H1 (cell line): ENCODE data around the gene ISG20L2. TPM values are rescaled to one million over a fixed set of nuclear protein-coding genes. Genes with fewer than 3 reads are reported as not detected.

ENCODE experiments used
- CTCF ChIA-PET: fragments of 300-600 bp; sonication (Branson Sonifier 250); formaldehyde crosslinking; loops from one replicate; lab custom pipeline; 2021; ENCODE audit not compliant: partially characterized antibody; lab: Charles Lee
- POLR2A ChIA-PET: fragments of 300-600 bp; sonication (Branson Sonifier 250); formaldehyde crosslinking; loops from one replicate; lab custom pipeline; 2021; ENCODE audit warnings: inconsistent platforms; ENCODE audit not compliant: partially characterized antibody; lab: Charles Lee
- DNase-seq, 2 experiments: peaks; one replicate each; pipeline versions ENCODE4 v3.0.0 to v3.0.0-alpha.2; 2010 to 2022; ENCODE audit warnings: low spot score in 2 of 2, low read depth in 1 of 2, mixed read lengths in 1 of 2
- FAIRE-seq: peaks from 2 replicates; lab custom pipeline; 2011; peaks lifted over from hg19 to GRCh38; lab: Jason Lieb, UNC
- H2AFZ ChIP-seq: 2 replicates; pipeline ENCODE4 v1.8.1; 2012; ENCODE audit warnings: low read length, inconsistent platforms
- H2AK5ac ChIP-seq: 2 replicates; pipeline ENCODE4 v1.6.1; 2013; ENCODE audit warnings: low read depth, low read length
- H2BK120ac ChIP-seq: replicated peaks from 2 replicates; pipeline ENCODE3; 2013; ENCODE audit warnings: low read depth, low read length, inconsistent platforms
- H2BK12ac ChIP-seq: 2 replicates; pipeline ENCODE4 v1.6.1; 2013; ENCODE audit warnings: low read depth, low read length
- H2BK15ac ChIP-seq: 2 replicates; pipeline ENCODE4 v1.6.1; 2013; ENCODE audit warnings: low read length
- H2BK20ac ChIP-seq: 2 replicates; pipeline ENCODE4 v1.6.1; 2013; ENCODE audit warnings: low read length
- H2BK5ac ChIP-seq: 2 replicates; pipeline ENCODE4 v1.6.1; 2013; ENCODE audit warnings: low read depth, low read length
- H3K14ac ChIP-seq: 2 replicates; pipeline ENCODE4 v1.6.1; 2013; ENCODE audit warnings: inconsistent platforms; ENCODE audit not compliant: insufficient read length
- H3K18ac ChIP-seq: 2 replicates; pipeline ENCODE4 v1.6.1; 2013; ENCODE audit warnings: low read length; ENCODE audit errors: extremely low read depth
- H3K23ac ChIP-seq: 2 replicates; pipeline ENCODE4 v1.6.1; 2013; ENCODE audit warnings: inconsistent platforms; ENCODE audit not compliant: insufficient read length
- H3K23me2 ChIP-seq: 2 replicates; pipeline ENCODE4 v1.6.1; 2013; ENCODE audit warnings: low read depth, low read length
- H3K27ac ChIP-seq: 2 replicates; pipeline ENCODE4 v1.6.1; 2011; ENCODE audit warnings: low read depth, low read length, inconsistent platforms
- H3K27me3 ChIP-seq, 4 experiments: replicated peaks in 1 of 4; 1 replicate in 1 of 4; 2 replicates in 3 of 4; pipeline versions ENCODE4 v1.6.1 to v1.8.1; 2011 to 2013; ENCODE audit warnings: low read length in 3 of 4, mild to moderate bottlenecking in 3 of 4, inconsistent platforms in 2 of 4, mixed read lengths in 2 of 4, moderate library complexity in 1 of 4; ENCODE audit not compliant: control insufficient read depth in 3 of 4, insufficient read depth in 3 of 4; ENCODE audit errors: extremely low read depth in 1 of 4
- H3K36me3 ChIP-seq, 4 experiments: 2 replicates each; pipeline versions ENCODE4 v1.6.1 to v1.8.1; 2011 to 2013; ENCODE audit warnings: mild to moderate bottlenecking in 4 of 4, low read length in 3 of 4, moderate library complexity in 2 of 4, control low read depth in 1 of 4, inconsistent platforms in 1 of 4; ENCODE audit not compliant: insufficient read depth in 4 of 4, control insufficient read depth in 2 of 4
- H3K4ac ChIP-seq: replicated peaks from 2 replicates; pipeline ENCODE3; 2013; ENCODE audit warnings: low read length, low read depth, mixed read lengths, inconsistent platforms; ENCODE audit not compliant: insufficient read length
- H3K4me1 ChIP-seq, 4 experiments: replicated peaks in 1 of 4; 1 replicate in 1 of 4; 2 replicates in 3 of 4; pipeline versions ENCODE4 v1.6.1 to v1.8.1; 2011 to 2013; ENCODE audit warnings: low read length in 3 of 4, inconsistent platforms in 2 of 4, mixed read lengths in 1 of 4; ENCODE audit not compliant: insufficient read depth in 4 of 4, control insufficient read depth in 3 of 4
- H3K4me2 ChIP-seq, 2 experiments: 2 replicates each; pipeline versions ENCODE4 v1.6.1 to v1.8.1; 2011 to 2013; ENCODE audit warnings: low read depth in 2 of 2, low read length in 2 of 2, control low read depth in 1 of 2, inconsistent platforms in 1 of 2, mild to moderate bottlenecking in 1 of 2; ENCODE audit not compliant: insufficient read depth in 1 of 2
- H3K4me3 ChIP-seq, 4 experiments: fragments of 200-600, 300-600 bp in 1 of 4; sonication (generic), shearing (Covaris generic), sonication (Bioruptor Twin) in 1 of 4; 2 replicates each; pipeline versions ENCODE4 v1.5.1 to v1.8.1; 2011 to 2016; ENCODE audit warnings: low read length in 4 of 4, low read depth in 3 of 4, control low read depth in 2 of 4, inconsistent platforms in 2 of 4, mild to moderate bottlenecking in 2 of 4, mixed read lengths in 1 of 4, moderate library complexity in 1 of 4; ENCODE audit not compliant: insufficient read depth in 2 of 4; ENCODE audit errors: extremely low read depth in 1 of 4
- H3K56ac ChIP-seq: replicated peaks from 2 replicates; pipeline ENCODE3; 2013; ENCODE audit warnings: low read depth, mild to moderate bottlenecking, mixed read lengths, low read length, inconsistent platforms; ENCODE audit not compliant: insufficient read length
- H3K79me1 ChIP-seq: 2 replicates; pipeline ENCODE4 v1.6.1; 2013; ENCODE audit warnings: low read depth, low read length, control low read depth
- H3K79me2 ChIP-seq, 2 experiments: 2 replicates each; pipeline versions ENCODE4 v1.6.1 to v1.8.1; 2012 to 2013; ENCODE audit warnings: low read length in 2 of 2, mild to moderate bottlenecking in 2 of 2, inconsistent platforms in 1 of 2; ENCODE audit not compliant: insufficient read depth in 2 of 2, control insufficient read depth in 1 of 2
- H3K9ac ChIP-seq, 4 experiments: replicated peaks in 1 of 4; 1 replicate in 1 of 4; 2 replicates in 3 of 4; pipeline versions ENCODE4 v1.6.1 to v1.8.1; 2011 to 2013; ENCODE audit warnings: low read depth in 3 of 4, low read length in 3 of 4, control low read depth in 2 of 4, mild to moderate bottlenecking in 2 of 4, moderate library complexity in 2 of 4, inconsistent platforms in 1 of 4; ENCODE audit errors: extremely low read depth in 1 of 4
- H3K9me3 ChIP-seq, 2 experiments: 2 replicates each; pipeline versions ENCODE4 v1.6.1 to v1.8.1; 2012 to 2013; ENCODE audit warnings: mild to moderate bottlenecking in 2 of 2, moderate library complexity in 2 of 2, control low read depth in 1 of 2, inconsistent platforms in 1 of 2, low read depth in 1 of 2, low read length in 1 of 2, mixed read lengths in 1 of 2; ENCODE audit not compliant: insufficient read depth in 2 of 2
- H4K20me1 ChIP-seq, 2 experiments: replicated peaks in 1 of 2; 2 replicates each; pipeline versions ENCODE3 to v1.8.1; 2011 to 2013; ENCODE audit warnings: inconsistent platforms in 2 of 2, low read length in 2 of 2, mild to moderate bottlenecking in 1 of 2; ENCODE audit not compliant: insufficient read depth in 2 of 2, control insufficient read depth in 1 of 2
- H4K5ac ChIP-seq: 2 replicates; pipeline ENCODE4 v1.6.1; 2013; ENCODE audit warnings: low read length, low read depth, mixed read lengths, inconsistent platforms; ENCODE audit not compliant: insufficient read length
- H4K8ac ChIP-seq: 2 replicates; pipeline ENCODE4 v1.8.0; 2013; ENCODE audit warnings: mild to moderate bottlenecking, moderate library complexity, low read length, inconsistent platforms; ENCODE audit not compliant: insufficient read depth; ENCODE audit errors: extremely low read depth
- H4K91ac ChIP-seq: replicated peaks from 2 replicates; pipeline ENCODE3; 2013; ENCODE audit warnings: low read length, mixed read lengths, inconsistent platforms; ENCODE audit not compliant: insufficient read length
- BRCA1 ChIP-seq: IDR thresholded peaks from 2 replicates; pipeline ENCODE4 v1.6.1; 2012; ENCODE audit warnings: low read depth, low read length, improper control_type of control experiment
- FOSL1 ChIP-seq: IDR thresholded peaks from 2 replicates; pipeline ENCODE4 v1.6.1; 2011; ENCODE audit warnings: mild to moderate bottlenecking, low read depth, low read length, moderate library complexity; ENCODE audit not compliant: insufficient read depth
- HDAC2 ChIP-seq, 2 experiments: fragments of 300-600 bp in 1 of 2; sonication (generic) in 1 of 2; IDR thresholded peaks; 2 replicates each; pipeline ENCODE4 v1.6.1; 2011 to 2012; ENCODE audit warnings: low read depth in 2 of 2, low read length in 2 of 2, mild to moderate bottlenecking in 2 of 2, moderate library complexity in 2 of 2, borderline replicate concordance in 1 of 2, inconsistent platforms in 1 of 2
- HDAC6 ChIP-seq: IDR thresholded peaks from one replicate; pipeline ENCODE4 v1.7.1; 2012; ENCODE audit warnings: low read depth, mild to moderate bottlenecking, inconsistent platforms, low read length, moderate library complexity
- KDM4A ChIP-seq: IDR thresholded peaks from one replicate; pipeline ENCODE4 v1.7.1; 2012; ENCODE audit warnings: low read depth, mild to moderate bottlenecking, moderate library complexity, low read length, inconsistent platforms; ENCODE audit not compliant: severe bottlenecking
- POLR2A ChIP-seq, 2 experiments: IDR thresholded peaks; 1 replicate in 1 of 2; 2 replicates in 1 of 2; pipeline ENCODE4 v1.6.1; 2011; ENCODE audit warnings: low read depth in 2 of 2, low read length in 2 of 2, mild to moderate bottlenecking in 2 of 2; ENCODE audit errors: control extremely low read depth in 1 of 2
- RBBP5 ChIP-seq: IDR thresholded peaks from 2 replicates; pipeline ENCODE4 v1.7.1; 2012; ENCODE audit warnings: low read depth, mild to moderate bottlenecking, inconsistent platforms, low read length, moderate library complexity, borderline replicate concordance
- RNF2 ChIP-seq: fragments of 200-900, 300-1000 bp; sonication (generic); IDR thresholded peaks from 2 replicates; pipeline ENCODE4 v1.7.1; 2016; ENCODE audit warnings: borderline replicate concordance, low read depth, mild to moderate bottlenecking, antibody characterized with exemption, low read length; ENCODE audit not compliant: poor library complexity, severe bottlenecking; ENCODE audit errors: missing control alignments
- RXRA ChIP-seq: IDR thresholded peaks from 2 replicates; pipeline ENCODE4 v1.6.1; 2011; ENCODE audit warnings: low read depth, mild to moderate bottlenecking, low read length, moderate library complexity; ENCODE audit not compliant: insufficient read depth
- TEAD4 ChIP-seq: IDR thresholded peaks from 2 replicates; pipeline ENCODE4 v1.6.1; 2012; ENCODE audit warnings: low read depth, low read length, inconsistent platforms, mixed read lengths
- YY1 ChIP-seq: IDR thresholded peaks from 2 replicates; pipeline ENCODE4 v1.6.1; 2011; ENCODE audit warnings: low read depth, mild to moderate bottlenecking, low read length
- WGBS, 2 experiments: shearing (Covaris generic) in 1 of 2; methylation state at CpG; one replicate each; pipeline versions ENCODE4 v1.1.6 to v1.1.7; 2013 to 2015; ENCODE audit warnings: low lambda C conversion rate in 2 of 2, mixed read lengths in 2 of 2, inconsistent platforms in 1 of 2, low coverage in 1 of 2, missing lambda C conversion rate in 1 of 2; ENCODE audit not compliant: insufficient replicate concordance in 2 of 2, insufficient coverage in 1 of 2, insufficient read length in 1 of 2; ENCODE audit errors: extremely low coverage in 1 of 2, missing lambda C conversion rate in 1 of 2; 5-methylcytosine and 5-hydroxymethylcytosine counted together
- polyA plus RNA-seq, 7 experiments: library from polyadenylated mRNA; depleted of rRNA in 3 of 7; stranded (reverse) in 5 of 7; unstranded in 2 of 7; fragments of >200 nt in 5 of 7; fragments of 200-250 nt in 2 of 7; gene quantifications; 1 replicate in 5 of 7; 2 replicates in 1 of 7; 4 replicates in 1 of 7; pipeline versions ENCODE4 v1.2.1 to v1.2.3, GENCODE V29; 2011 to 2013; ENCODE audit warnings: missing spikeins in 2 of 7, mixed read lengths in 2 of 7
- total RNA-seq: library from RNA; stranded (reverse); fragmentation: NEBNext Ultra II Directional; extraction: Animal tissue kit (Norgen Biotek cat#: 25700); gene quantifications from 2 replicates; pipeline ENCODE4 v1.2.1, GENCODE V29; 2021
- TF ChIP-seq, protein P1 (sequence below): IDR thresholded peaks from 2 replicates; pipeline ENCODE4 v1.6.1; 2012; ENCODE audit warnings: inconsistent platforms

ISG20L2 gene
- total and polyA plus RNA-seq, 2 of the 8 experiments (the other 6 are each of a cell fraction or from before 2014, with no cell fraction given), result 47.5 to 53.0 TPM

DNA sequence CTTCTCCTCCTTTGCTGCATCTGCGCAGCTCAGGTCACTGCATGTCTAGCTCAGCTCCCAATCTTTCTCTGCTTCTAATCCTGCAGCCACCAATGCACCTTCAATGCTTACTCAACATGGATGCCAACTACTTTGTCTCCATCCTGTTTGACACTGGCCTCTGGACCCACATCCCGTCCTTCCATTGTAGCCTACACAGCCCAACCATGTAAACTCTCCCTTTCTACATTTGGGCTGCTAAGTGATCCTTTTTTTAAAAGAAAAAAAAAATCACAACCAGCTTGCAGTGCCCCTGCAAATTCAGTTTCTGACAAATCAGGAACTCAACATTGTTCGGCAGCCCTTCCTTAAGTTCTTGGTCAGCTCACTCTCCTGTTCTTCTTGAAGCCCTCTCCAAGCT, 13.7 kb downstream of the ISG20L2 start:
- no peak for FAIRE-seq
- TF ChIP-seq, protein P1, sequence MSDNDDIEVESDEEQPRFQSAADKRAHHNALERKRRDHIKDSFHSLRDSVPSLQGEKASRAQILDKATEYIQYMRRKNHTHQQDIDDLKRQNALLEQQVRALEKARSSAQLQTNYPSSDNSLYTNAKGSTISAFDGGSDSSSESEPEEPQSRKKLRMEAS, result no peak
- TF ChIP-seq RNF2 (no peak), KDM4A (no peak), BRCA1 (no peak), HDAC6 (no peak), POLR2A (IDR thresholded peaks at IDR 0.05; ENCODE audit: control extremely low read depth in 1 of 2, low read depth in 2 of 2, low read length in 2 of 2) (no peak), TEAD4 (no peak), FOSL1 (no peak), RBBP5 (no peak), HDAC2 (IDR thresholded peaks at IDR 0.05; ENCODE audit: borderline replicate concordance in 1 of 2, low read depth in 2 of 2, low read length in 2 of 2) (no peak), YY1 (no peak), RXRA (no peak)

More for the DNA sequence above, 13.7 kb downstream of the ISG20L2 start:
- no peak for DNase-seq
- Histone ChIP-seq H3K9ac (no peak overlapping the region), H3K4me1 (peaks cover 8 to 27% (median 16%) of the 10 kb centered on the region in 4 experiments), H2BK120ac (no peak overlapping the region), H3K36me3 (no peaks in the 10 kb centered on the region), H3K9me3 (no peaks in the 10 kb centered on the region), H4K5ac (no peak overlapping the region), H3K18ac (no peak overlapping the region), H2BK15ac (peak overlapping the region; percentile 98; the same call in 1 of the 2 replicates), H3K79me2 (no peaks in the 10 kb centered on the region), H3K27ac (no peak overlapping the region), H4K91ac (no peak overlapping the region), H2BK20ac (no peak overlapping the region), H3K4ac (no peak overlapping the region), H4K8ac (no peak overlapping the region), H2AFZ (no peak overlapping the region), H3K4me3 (no peak overlapping the region), H2BK5ac (no peak overlapping the region), H4K20me1 (peaks cover 0 to 2% of the 10 kb centered on the region in 2 experiments), H3K14ac (no peak overlapping the region), H3K23ac (no peak overlapping the region), H3K23me2 (no peaks in the 10 kb centered on the region), H2AK5ac (no peak overlapping the region), H2BK12ac (no peak overlapping the region), H3K27me3 (no peaks in the 10 kb centered on the region), H3K56ac (no peak overlapping the region), H3K79me1 (no peaks in the 10 kb centered on the region), H3K4me2 (no peak overlapping the region)
- WGBS, 2 experiments, result 89% methylated on average over 3 of the region's 3 CpGs; no CpG with 5 or more reads in 1 of the 2 experiments
- CTCF ChIA-PET, result interaction anchor here (0.9 to 66.0 kb wide), 7 partner anchors 10 to 199 kb away, joined by 3 to 4284 read pairs (median 4); partner anchors contain the start of genes CRABP2, ISG20L2, METTL25B and NES
- POLR2A ChIA-PET, result interaction anchor here (0.6 to 16.9 kb wide), 8 partner anchors 8 to 359 kb away, joined by 3 to 530 read pairs (median 4); partner anchors contain the start of genes CRABP2, ISG20L2, METTL25B and PRCC
